ENCODE measurements around the gene MMP13.

DNA sequence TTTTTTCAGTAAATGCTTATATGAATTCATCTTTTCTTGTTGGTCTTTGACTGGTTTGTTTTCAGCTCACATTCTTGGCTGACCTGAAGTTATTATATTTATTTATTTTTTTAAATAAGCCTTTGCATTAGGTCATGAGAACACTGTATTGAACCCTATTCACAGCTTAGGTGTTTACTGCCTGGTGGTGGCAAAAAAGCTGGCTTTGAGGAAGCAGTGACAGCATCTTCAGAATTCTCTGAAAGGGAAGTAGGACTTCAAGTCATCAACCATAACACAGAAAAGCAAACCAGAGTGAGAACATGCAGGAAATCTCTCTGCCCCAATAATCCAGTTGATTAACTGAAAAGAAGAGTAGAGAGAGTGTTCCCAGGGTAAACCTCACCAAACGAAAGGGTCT, 30.3 kb upstream of the MMP13 start:
- no peak for TF ChIP-seq GATA3 (IDR thresholded peaks at IDR 0.05; ENCODE audit: low read depth, low read length)
- TF ChIP-seq GATA2 (IDR thresholded peaks at IDR 0.05; ENCODE audit: low read depth, low read length), result no peak

Measured in SH-SY5Y (cell line).